Measurements from ENCODE around the gene TRMT13. TPM values are rescaled to one million over a fixed set of nuclear protein-coding genes. Genes with fewer than 3 reads are reported as not detected.

TRMT13 gene
- total RNA-seq, 1 experiment from 2014 or later, result 12.7 TPM

DNA sequence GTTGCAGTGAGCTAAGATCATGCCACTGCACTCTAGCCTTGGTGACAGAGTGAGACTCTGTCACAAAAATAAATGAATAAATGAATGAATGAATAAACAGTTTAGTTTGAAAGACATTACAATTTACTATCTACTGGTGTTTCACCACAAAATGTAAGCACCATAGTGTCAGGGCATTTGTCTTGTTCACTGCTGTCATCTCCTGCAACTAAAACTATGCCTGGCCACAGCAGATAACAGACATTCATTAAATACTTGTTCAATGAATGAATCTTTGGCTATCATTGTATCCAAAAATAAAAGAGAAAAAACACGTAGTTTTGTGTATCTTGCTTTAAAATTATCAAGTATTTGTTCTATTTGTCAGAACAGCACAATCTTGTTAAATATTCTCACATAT, 32.8 kb upstream of the TRMT13 start (continued):
- TF ChIP-seq, protein P1, sequence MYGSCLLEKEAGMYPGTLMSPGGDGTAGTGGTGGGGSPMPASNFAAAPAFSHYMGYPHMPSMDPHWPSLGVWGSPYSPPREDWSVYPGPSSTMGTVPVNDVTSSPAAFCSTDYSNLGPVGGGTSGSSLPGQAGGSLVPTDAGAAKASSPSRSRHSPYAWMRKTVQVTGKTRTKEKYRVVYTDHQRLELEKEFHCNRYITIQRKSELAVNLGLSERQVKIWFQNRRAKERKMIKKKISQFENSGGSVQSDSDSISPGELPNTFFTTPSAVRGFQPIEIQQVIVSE (CRISPR knock-in tag; IDR thresholded peaks at IDR 0.05; ENCODE audit: borderline replicate concordance), result no peak
- TF ChIP-seq GABPB1 (CRISPR knock-in tag; IDR thresholded peaks at IDR 0.05), result no peak
- TF ChIP-seq TP53 (CRISPR knock-in tag; IDR thresholded peaks at IDR 0.05), result no peak
- TF ChIP-seq ZNF396 (CRISPR knock-in tag; IDR thresholded peaks at IDR 0.05; ENCODE audit: borderline replicate concordance), result no peak
- TF ChIP-seq RORB (CRISPR knock-in tag; IDR thresholded peaks at IDR 0.05), result no peak
- TF ChIP-seq, protein P2, sequence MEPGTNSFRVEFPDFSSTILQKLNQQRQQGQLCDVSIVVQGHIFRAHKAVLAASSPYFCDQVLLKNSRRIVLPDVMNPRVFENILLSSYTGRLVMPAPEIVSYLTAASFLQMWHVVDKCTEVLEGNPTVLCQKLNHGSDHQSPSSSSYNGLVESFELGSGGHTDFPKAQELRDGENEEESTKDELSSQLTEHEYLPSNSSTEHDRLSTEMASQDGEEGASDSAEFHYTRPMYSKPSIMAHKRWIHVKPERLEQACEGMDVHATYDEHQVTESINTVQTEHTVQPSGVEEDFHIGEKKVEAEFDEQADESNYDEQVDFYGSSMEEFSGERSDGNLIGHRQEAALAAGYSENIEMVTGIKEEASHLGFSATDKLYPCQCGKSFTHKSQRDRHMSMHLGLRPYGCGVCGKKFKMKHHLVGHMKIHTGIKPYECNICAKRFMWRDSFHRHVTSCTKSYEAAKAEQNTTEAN (CRISPR knock-in tag; IDR thresholded peaks at IDR 0.05), result no peak
- no peak for TF ChIP-seq ZNF281 (CRISPR knock-in tag; IDR thresholded peaks at IDR 0.05)
- TF ChIP-seq TCF7 (CRISPR knock-in tag; IDR thresholded peaks at IDR 0.05; ENCODE audit: low read depth), result no peak

DNA sequence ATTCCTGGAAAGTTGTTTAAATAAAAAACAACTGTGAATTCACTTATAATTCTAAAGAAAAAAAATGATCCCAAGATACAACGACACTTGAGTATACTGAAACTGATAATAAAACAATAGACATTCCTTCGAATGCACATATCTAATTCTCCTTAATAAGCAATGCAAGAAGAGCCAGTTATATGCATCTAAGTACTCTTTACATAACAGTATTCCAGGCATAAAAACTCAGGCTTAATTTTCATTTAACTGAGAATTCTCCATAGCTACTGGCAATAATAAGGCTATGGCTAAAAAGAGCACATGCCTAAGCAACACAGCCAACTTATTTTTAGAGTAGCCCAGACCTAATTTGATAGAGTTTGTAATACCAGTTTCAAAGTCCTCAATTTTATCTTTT, 31.4 kb upstream of the TRMT13 start:
- no peaks in the 10 kb centered on the region for H3K9me3 Mint-ChIP-seq
- no peak overlapping the region for H3K4me3 Mint-ChIP-seq
- H3K36me3 Mint-ChIP-seq, result peaks cover 65% of the 10 kb centered on the region
- H3K4me1 Mint-ChIP-seq, result no peaks in the 10 kb centered on the region
- ChIA-PET CTCF (no interaction called here), POLR2A (no interaction called here)
- TF ChIP-seq TP53 (CRISPR knock-in tag; IDR thresholded peaks at IDR 0.05), result no peak
- TF ChIP-seq STAT6 (CRISPR knock-in tag; conservative IDR thresholded peaks at IDR 0.05; ENCODE audit: low read depth), result no peak
- TF ChIP-seq ATF6 (CRISPR knock-in tag; IDR thresholded peaks at IDR 0.05), result no peak
- TF ChIP-seq ZNF121 (CRISPR knock-in tag; IDR thresholded peaks at IDR 0.05), result no peak
- no peak for TF ChIP-seq TEAD4 (CRISPR knock-in tag; IDR thresholded peaks at IDR 0.05)
- no peak for TF ChIP-seq JUN (CRISPR knock-in tag; IDR thresholded peaks at IDR 0.05)
- TF ChIP-seq HMGXB4 (CRISPR knock-in tag; IDR thresholded peaks at IDR 0.05), result no peak
- no peak overlapping the region for H3K27ac Mint-ChIP-seq
- no peak for DNase-seq (ENCODE audit: low spot score)
- no peak for ATAC-seq
- no peaks in the 10 kb centered on the region for H3K27me3 Mint-ChIP-seq (ENCODE audit: low read depth)

Data from WTC11 (cell line).